Ovary (tissue), 9 donors: ENCODE data around the gene KCNJ16. TPM values are rescaled to one million over a fixed set of nuclear protein-coding genes. Genes with fewer than 3 reads are reported as not detected.

ENCODE experiments used
- DNase-seq, 5 donors: peaks; one replicate each; pipeline ENCODE4 v3.0.0-alpha.2; 2019 to 2020
- H3K27ac ChIP-seq, 2 donors: fragments of 200-600 bp; one replicate each; pipeline versions ENCODE4 v1.5.1 to v1.8.0; 2019 to 2022
- H3K27me3 ChIP-seq: fragments of 200-600 bp; one replicate; pipeline ENCODE4 v1.8.0; 2022
- H3K36me3 ChIP-seq: fragments of 200-600 bp; sonication (generic); one replicate; pipeline ENCODE4 v1.5.1; 2019
- H3K4me1 ChIP-seq: one replicate; pipeline ENCODE4 v1.8.1; 2013; ENCODE audit warnings: mild to moderate bottlenecking, moderate library complexity; ENCODE audit not compliant: insufficient read depth
- H3K4me3 ChIP-seq: fragments of 200-600 bp; sonication (generic); one replicate; pipeline ENCODE4 v1.5.1; 2017
- H3K9me3 ChIP-seq, 2 donors: fragments of 200-600 bp in 1 of 2; sonication (generic) in 1 of 2; one replicate each; pipeline versions ENCODE4 v1.5.1 to v1.8.1; 2013 to 2019; ENCODE audit warnings: mild to moderate bottlenecking in 1 of 2, moderate library complexity in 1 of 2
- CTCF ChIP-seq, 3 donors: fragments of 450-650 bp in 2 of 3; fragments of 200-600 bp in 1 of 3; IDR thresholded peaks; one replicate each; pipeline versions ENCODE4 v1.5.1 to v1.8.0; 2016 to 2022; ENCODE audit warnings: antibody characterized with exemption in 3 of 3, mild to moderate bottlenecking in 1 of 3
- EP300 ChIP-seq: sonication (generic); formaldehyde crosslinking; IDR thresholded peaks from one replicate; pipeline ENCODE4 v1.6.1; 2017; ENCODE audit warnings: antibody characterized with exemption
- POLR2A ChIP-seq: fragments of 450-650 bp; IDR thresholded peaks from one replicate; pipeline ENCODE4 v1.6.1; 2017; ENCODE audit warnings: antibody characterized with exemption, mild to moderate bottlenecking, moderate library complexity
- WGBS, 3 donors: extraction: QIAGEN DNeasy Blood & Tissue Kit in 1 of 3; methylation state at CpG; one replicate each; pipeline versions ENCODE4 v1.1.5 to v1.1.7; 2013 to 2017; 5-methylcytosine and 5-hydroxymethylcytosine counted together
- intact Hi-C, 4 donors: fragments of 100-400 bp; cut with DNase I; formaldehyde crosslinking; loops; one replicate each; pipeline versions ENCODE4 v1.11.0 to v1.15.1; 2022 to 2023
- polyA plus RNA-seq, 2 donors: library from polyadenylated mRNA; stranded (reverse); fragments of 200-250 nt in 1 of 2; fragments of 350-450 nt in 1 of 2; fragmentation: Illumina TruSeq in 1 of 2; extraction: RNeasy Lipid Tissue Mini Kit (QIAGEN cat#74804) in 1 of 2; gene quantifications; one replicate each; pipeline ENCODE4 v1.2.3, GENCODE V29; 2013 to 2014
- total RNA-seq, 7 donors: library from RNA; depleted of rRNA in 2 of 7; stranded (reverse); fragments of >200 nt in 2 of 7; fragmentation: NEBNext Ultra II Directional in 3 of 7; extraction: Animal tissue kit (Norgen Biotek cat#: 25700) in 3 of 7; gene quantifications; one replicate each; pipeline versions ENCODE4 v1.1.0 to v1.2.4, GENCODE V29; 2016 to 2023
- donor health status: DM: no; HTN: no; CAD: no; lungs with moderate emphysema.
- donor health status: DM: no; HTN: no; CAD: no.
- donor health status: Bipolar disorder and iron deficiency.
- donor health status: DM: yes; HTN: yes; CAD: no.
- donor health status: DM: no; HTN: no; CAD: no.
- donor health status: DM: yes; HTN: yes; CAD: no.

KCNJ16 gene
- total and polyA plus RNA-seq, 9 donors: 0.04 to 7.2 (median 0.25) TPM; not detected in 1

GRCh38 chr17:70084476-70084875 lies 9.5 kb downstream of the KCNJ16 start:
- no peak overlapping the region for H3K27ac ChIP-seq
- H3K36me3 ChIP-seq: no peaks in the 10 kb centered on the region
- peaks cover 5% of the 10 kb centered on the region for H3K4me1 ChIP-seq
- TF ChIP-seq CTCF (IDR thresholded peaks at IDR 0.05): no peak
- no peak for TF ChIP-seq POLR2A
- TF ChIP-seq EP300: no peak
- intact Hi-C loops: no loop called here
- WGBS, 3 donors: 37 to 56% (median 50%) methylated on average over 4 of the region's 4 CpGs
- no peaks in the 10 kb centered on the region for H3K9me3 ChIP-seq
- no peak overlapping the region for H3K4me3 ChIP-seq
- H3K27me3 ChIP-seq: no peaks in the 10 kb centered on the region
- DNase-seq: no peak

GRCh38 chr17:70086516-70086915 lies 11.5 kb downstream of the KCNJ16 start:
- peaks cover 4% of the 10 kb centered on the region for H3K4me1 ChIP-seq
- intact Hi-C loops: no loop called here
- no peak overlapping the region for H3K27ac ChIP-seq
- TF ChIP-seq EP300: no peak
- TF ChIP-seq POLR2A: no peak
- no peak for TF ChIP-seq CTCF (IDR thresholded peaks at IDR 0.05)
- 40 to 57% (median 41%) methylated on average over 2 of the region's 2 CpGs for WGBS, 3 donors
- no peaks in the 10 kb centered on the region for H3K9me3 ChIP-seq
- H3K4me3 ChIP-seq: no peak overlapping the region
- no peaks in the 10 kb centered on the region for H3K27me3 ChIP-seq
- DNase-seq: no peak
- no peaks in the 10 kb centered on the region for H3K36me3 ChIP-seq

GRCh38 chr17:70089513-70090148 lies 14.6 kb downstream of the KCNJ16 start:
- Histone ChIP-seq H3K9me3 (no peaks in the 10 kb centered on the region), H3K36me3 (no peaks in the 10 kb centered on the region), H3K27ac (no peak overlapping the region), H3K27me3 (no peaks in the 10 kb centered on the region), H3K4me1 (no peaks in the 10 kb centered on the region), H3K4me3 (no peak overlapping the region)
- 45 to 50% (median 46%) methylated on average over 5 of the region's 5 CpGs for WGBS, 3 donors
- DNase-seq: no peak
- intact Hi-C loops: no loop called here
- TF ChIP-seq POLR2A: no peak
- TF ChIP-seq CTCF (IDR thresholded peaks at IDR 0.05): no peak
- TF ChIP-seq EP300: no peak

- intact Hi-C loops: no loop called here
- no peaks in the 10 kb centered on the region for H3K4me1 ChIP-seq
- no peaks in the 10 kb centered on the region for H3K27me3 ChIP-seq
- H3K9me3 ChIP-seq: no peaks in the 10 kb centered on the region
- H3K36me3 ChIP-seq: no peaks in the 10 kb centered on the region
- H3K27ac ChIP-seq: no peak overlapping the region
- TF ChIP-seq CTCF (IDR thresholded peaks at IDR 0.05) (no peak), POLR2A (no peak), EP300 (no peak)
- 73 to 82% (median 74%) methylated on average over 2 of the region's 2 CpGs for WGBS, 3 donors
- no peak overlapping the region for H3K4me3 ChIP-seq
- no peak for DNase-seq
These were observed 16.1 kb downstream of the KCNJ16 start for GRCh38 chr17:70091005-70091568.
